ENCODE measurements around the gene SAP30L.

Gene SAP30L

GRCh38 chr5:154437281-154437965 lies 8.4 kb upstream of the SAP30L start:
- no peaks in the 10 kb centered on the region for H3K9me3 ChIP-seq (ENCODE audit: control insufficient read depth in 5 of 5, low read length in 5 of 5)
- H3K4me3 ChIP-seq (ENCODE audit: low read depth in 1 of 5, low read length in 5 of 5): no peak overlapping the region
- H3K4me1 ChIP-seq (ENCODE audit: control insufficient read depth in 5 of 5, insufficient read depth in 5 of 5, low read length in 5 of 5): no peaks in the 10 kb centered on the region
- no peak overlapping the region for H3K9ac ChIP-seq (ENCODE audit: low read length in 5 of 5)
- H3K27me3 ChIP-seq (ENCODE audit: control insufficient read depth in 5 of 5, insufficient read depth in 4 of 5, low read length in 5 of 5): no peaks in the 10 kb centered on the region
- no peak overlapping the region for H3K27ac ChIP-seq (ENCODE audit: low read depth, low read length)
- H3K36me3 ChIP-seq (ENCODE audit: control insufficient read depth in 5 of 5, insufficient read depth in 5 of 5, low read length in 5 of 5): peaks cover 17 to 70% (median 32%) of the 10 kb centered on the region in 5 donors

- Histone ChIP-seq H3K9me3 (ENCODE audit: control insufficient read depth in 5 of 5, low read length in 5 of 5) (no peaks in the 10 kb centered on the region), H3K27ac (ENCODE audit: low read depth, low read length) (no peak overlapping the region), H3K9ac (ENCODE audit: low read length in 5 of 5) (no peak overlapping the region), H3K4me1 (ENCODE audit: control insufficient read depth in 5 of 5, insufficient read depth in 5 of 5, low read length in 5 of 5) (peaks cover 0 to 11% (median 10%) of the 10 kb centered on the region in 5 donors), H3K4me3 (ENCODE audit: low read depth in 1 of 5, low read length in 5 of 5) (no peak overlapping the region), H3K36me3 (ENCODE audit: control insufficient read depth in 5 of 5, insufficient read depth in 5 of 5, low read length in 5 of 5) (peaks cover 14 to 61% (median 33%) of the 10 kb centered on the region in 5 donors), H3K27me3 (ENCODE audit: control insufficient read depth in 5 of 5, insufficient read depth in 4 of 5, low read length in 5 of 5) (no peaks in the 10 kb centered on the region)
Observed at GRCh38 chr5:154440540-154440939, 5.3 kb upstream of the SAP30L start.

- H3K9ac ChIP-seq (ENCODE audit: low read length in 5 of 5): no peak overlapping the region
- H3K27ac ChIP-seq (ENCODE audit: low read depth, low read length): no peak overlapping the region
- H3K27me3 ChIP-seq (ENCODE audit: control insufficient read depth in 5 of 5, insufficient read depth in 4 of 5, low read length in 5 of 5): no peaks in the 10 kb centered on the region
- H3K4me3 ChIP-seq (ENCODE audit: low read depth in 1 of 5, low read length in 5 of 5): no peak overlapping the region
- H3K4me1 ChIP-seq (ENCODE audit: control insufficient read depth in 5 of 5, insufficient read depth in 5 of 5, low read length in 5 of 5): peaks cover 0 to 22% (median 20%) of the 10 kb centered on the region in 5 donors
- no peaks in the 10 kb centered on the region for H3K9me3 ChIP-seq (ENCODE audit: control insufficient read depth in 5 of 5, low read length in 5 of 5)
- peaks cover 9 to 43% (median 24%) of the 10 kb centered on the region in 5 donors for H3K36me3 ChIP-seq (ENCODE audit: control insufficient read depth in 5 of 5, insufficient read depth in 5 of 5, low read length in 5 of 5)
Observed at GRCh38 chr5:154442801-154443200, 3.0 kb upstream of the SAP30L start.

GRCh38 chr5:154444556-154445421 lies 1.0 kb upstream of the SAP30L start:
- peak overlapping the region; percentile 71 to 100 (median 89) for H3K4me3 ChIP-seq (ENCODE audit: low read depth in 1 of 5, low read length in 5 of 5)
- no peaks in the 10 kb centered on the region for H3K9me3 ChIP-seq (ENCODE audit: control insufficient read depth in 5 of 5, low read length in 5 of 5)
- H3K27ac ChIP-seq (ENCODE audit: low read depth, low read length): peak overlapping the region; percentile 71
- H3K9ac ChIP-seq (ENCODE audit: low read length in 5 of 5): peak overlapping the region; percentile 71 to 94 (median 86)
- peaks cover 3 to 26% (median 12%) of the 10 kb centered on the region in 5 donors for H3K36me3 ChIP-seq (ENCODE audit: control insufficient read depth in 5 of 5, insufficient read depth in 5 of 5, low read length in 5 of 5)
- H3K4me1 ChIP-seq (ENCODE audit: control insufficient read depth in 5 of 5, insufficient read depth in 5 of 5, low read length in 5 of 5): peaks cover 0 to 36% (median 36%) of the 10 kb centered on the region in 5 donors
- no peaks in the 10 kb centered on the region for H3K27me3 ChIP-seq (ENCODE audit: control insufficient read depth in 5 of 5, insufficient read depth in 4 of 5, low read length in 5 of 5)

GRCh38 chr5:154446195-154447088 lies 645 bp downstream of the SAP30L start:
- Histone ChIP-seq H3K4me1 (ENCODE audit: control insufficient read depth in 5 of 5, insufficient read depth in 5 of 5, low read length in 5 of 5) (peaks cover 0 to 36% (median 36%) of the 10 kb centered on the region in 5 donors), H3K27me3 (ENCODE audit: control insufficient read depth in 5 of 5, insufficient read depth in 4 of 5, low read length in 5 of 5) (no peaks in the 10 kb centered on the region), H3K4me3 (ENCODE audit: low read depth in 1 of 5, low read length in 5 of 5) (peak overlapping the region; percentile 71 to 93 (median 86)), H3K9me3 (ENCODE audit: control insufficient read depth in 5 of 5, low read length in 5 of 5) (no peaks in the 10 kb centered on the region), H3K36me3 (ENCODE audit: control insufficient read depth in 5 of 5, insufficient read depth in 5 of 5, low read length in 5 of 5) (peaks cover 10 to 27% (median 16%) of the 10 kb centered on the region in 5 donors), H3K9ac (ENCODE audit: low read length in 5 of 5) (peak overlapping the region in 4 of 5 donors; percentile 68 to 92 (median 86)), H3K27ac (ENCODE audit: low read depth, low read length) (peak overlapping the region; percentile 69)

GRCh38 chr5:154447089-154447725 lies 1.4 kb downstream of the SAP30L start:
- H3K27me3 ChIP-seq (ENCODE audit: control insufficient read depth in 5 of 5, insufficient read depth in 4 of 5, low read length in 5 of 5): no peaks in the 10 kb centered on the region
- H3K9me3 ChIP-seq (ENCODE audit: control insufficient read depth in 5 of 5, low read length in 5 of 5): no peaks in the 10 kb centered on the region
- H3K9ac ChIP-seq (ENCODE audit: low read length in 5 of 5): peak overlapping the region; percentile 68 to 92 (median 84)
- H3K27ac ChIP-seq (ENCODE audit: low read depth, low read length): peak overlapping the region; percentile 69
- H3K36me3 ChIP-seq (ENCODE audit: control insufficient read depth in 5 of 5, insufficient read depth in 5 of 5, low read length in 5 of 5): peaks cover 10 to 27% (median 16%) of the 10 kb centered on the region in 5 donors
- peaks cover 0 to 36% (median 36%) of the 10 kb centered on the region in 5 donors for H3K4me1 ChIP-seq (ENCODE audit: control insufficient read depth in 5 of 5, insufficient read depth in 5 of 5, low read length in 5 of 5)
- H3K4me3 ChIP-seq (ENCODE audit: low read depth in 1 of 5, low read length in 5 of 5): peak overlapping the region; percentile 71 to 93 (median 86)

GRCh38 chr5:154449786-154450185 lies 4.0 kb downstream of the SAP30L start:
- Histone ChIP-seq H3K4me3 (ENCODE audit: low read depth in 1 of 5, low read length in 5 of 5) (no peak overlapping the region), H3K36me3 (ENCODE audit: control insufficient read depth in 5 of 5, insufficient read depth in 5 of 5, low read length in 5 of 5) (peaks cover 25 to 49% (median 38%) of the 10 kb centered on the region in 5 donors), H3K27ac (ENCODE audit: low read depth, low read length) (no peak overlapping the region), H3K4me1 (ENCODE audit: control insufficient read depth in 5 of 5, insufficient read depth in 5 of 5, low read length in 5 of 5) (peaks cover 0 to 33% (median 31%) of the 10 kb centered on the region in 5 donors), H3K9me3 (ENCODE audit: control insufficient read depth in 5 of 5, low read length in 5 of 5) (no peaks in the 10 kb centered on the region), H3K9ac (ENCODE audit: low read length in 5 of 5) (no peak overlapping the region), H3K27me3 (ENCODE audit: control insufficient read depth in 5 of 5, insufficient read depth in 4 of 5, low read length in 5 of 5) (no peaks in the 10 kb centered on the region)

GRCh38 chr5:154451957-154452356 lies 6.2 kb downstream of the SAP30L start:
- peaks cover 0 to 24% (median 22%) of the 10 kb centered on the region in 5 donors for H3K4me1 ChIP-seq (ENCODE audit: control insufficient read depth in 5 of 5, insufficient read depth in 5 of 5, low read length in 5 of 5)
- peaks cover 34 to 71% (median 59%) of the 10 kb centered on the region in 5 donors for H3K36me3 ChIP-seq (ENCODE audit: control insufficient read depth in 5 of 5, insufficient read depth in 5 of 5, low read length in 5 of 5)
- H3K27me3 ChIP-seq (ENCODE audit: control insufficient read depth in 5 of 5, insufficient read depth in 4 of 5, low read length in 5 of 5): no peaks in the 10 kb centered on the region
- H3K4me3 ChIP-seq (ENCODE audit: low read depth in 1 of 5, low read length in 5 of 5): no peak overlapping the region
- no peak overlapping the region for H3K9ac ChIP-seq (ENCODE audit: low read length in 5 of 5)
- H3K27ac ChIP-seq (ENCODE audit: low read depth, low read length): no peak overlapping the region
- H3K9me3 ChIP-seq (ENCODE audit: control insufficient read depth in 5 of 5, low read length in 5 of 5): no peaks in the 10 kb centered on the region

- H3K27me3 ChIP-seq (ENCODE audit: control insufficient read depth in 5 of 5, insufficient read depth in 4 of 5, low read length in 5 of 5): no peaks in the 10 kb centered on the region
- no peaks in the 10 kb centered on the region for H3K9me3 ChIP-seq (ENCODE audit: control insufficient read depth in 5 of 5, low read length in 5 of 5)
- no peak overlapping the region for H3K27ac ChIP-seq (ENCODE audit: low read depth, low read length)
- H3K36me3 ChIP-seq (ENCODE audit: control insufficient read depth in 5 of 5, insufficient read depth in 5 of 5, low read length in 5 of 5): peaks cover 36 to 82% (median 74%) of the 10 kb centered on the region in 5 donors
- H3K4me3 ChIP-seq (ENCODE audit: low read depth in 1 of 5, low read length in 5 of 5): no peak overlapping the region
- H3K9ac ChIP-seq (ENCODE audit: low read length in 5 of 5): no peak overlapping the region
- peaks cover 0 to 12% (median 7%) of the 10 kb centered on the region in 5 donors for H3K4me1 ChIP-seq (ENCODE audit: control insufficient read depth in 5 of 5, insufficient read depth in 5 of 5, low read length in 5 of 5)
Observed at GRCh38 chr5:154455585-154455984, 9.8 kb downstream of the SAP30L start.
